DOHH2 (cell line): ENCODE data around the gene GRB2.
A peak's percentile ranks its signal among the peaks of the same experiment; 100 is the strongest.

Experiments
- H3F3A ChIP-seq: fragments of 200-600 bp; sonication (generic), shearing (Covaris generic); 2 replicates; pipeline ENCODE4 v1.6.0; 2016; ENCODE audit warnings: antibody characterized with exemption, mild to moderate bottlenecking; ENCODE audit not compliant: control insufficient read depth, insufficient read depth
- H3K27ac ChIP-seq: fragments of 200-600 bp; sonication (generic); 2 replicates; pipeline ENCODE4 v1.5.1; 2014; ENCODE audit warnings: low read depth, mild to moderate bottlenecking, low read length, moderate library complexity
- H3K27me3 ChIP-seq: fragments of 200-600 bp; sonication (generic); 2 replicates; pipeline ENCODE4 v1.6.1; 2014; ENCODE audit warnings: mild to moderate bottlenecking, low read length, mixed read lengths; ENCODE audit not compliant: control insufficient read depth
- H3K36me3 ChIP-seq: fragments of 200-600 bp; sonication (generic); 2 replicates; pipeline ENCODE4 v1.6.1; 2014; ENCODE audit warnings: mild to moderate bottlenecking, low read length, moderate library complexity, mixed read lengths; ENCODE audit not compliant: control insufficient read depth
- H3K4me1 ChIP-seq: fragments of 200-600 bp; sonication (generic); 2 replicates; pipeline ENCODE4 v1.6.1; 2014; ENCODE audit warnings: mild to moderate bottlenecking, low read length, mixed read lengths; ENCODE audit not compliant: control insufficient read depth
- H3K4me2 ChIP-seq: fragments of 200-600 bp; sonication (generic); 2 replicates; pipeline ENCODE4 v1.6.0; 2014; ENCODE audit warnings: mild to moderate bottlenecking, low read length, moderate library complexity
- H3K4me3 ChIP-seq: fragments of 200-600 bp; sonication (generic); 2 replicates; pipeline ENCODE4 v1.5.1; 2014; ENCODE audit warnings: mild to moderate bottlenecking, low read length, mixed read lengths
- H3K79me2 ChIP-seq: fragments of 200-600 bp; sonication (generic); 2 replicates; pipeline ENCODE4 v1.6.1; 2014; ENCODE audit warnings: mild to moderate bottlenecking, low read length, mixed read lengths; ENCODE audit not compliant: control insufficient read depth
- H3K9me2 ChIP-seq: fragments of 200-600 bp; sonication (generic); replicated peaks from 2 replicates; pipeline ENCODE4 v1.6.1; 2014; ENCODE audit warnings: mild to moderate bottlenecking, low read length, mixed read lengths; ENCODE audit not compliant: control insufficient read depth
- H3K9me3 ChIP-seq: fragments of 200-600 bp; sonication (generic); 2 replicates; pipeline ENCODE4 v1.6.1; 2014; ENCODE audit warnings: antibody characterized with exemption, low read length, mixed read lengths; ENCODE audit not compliant: control insufficient read depth, insufficient read depth
- H4K20me1 ChIP-seq: fragments of 200-600 bp; sonication (generic); 2 replicates; pipeline ENCODE4 v1.6.0; 2014; ENCODE audit warnings: low read depth, mild to moderate bottlenecking, antibody characterized with exemption, low read length, moderate library complexity; ENCODE audit not compliant: control insufficient read depth, insufficient read depth
- CTCF ChIP-seq: fragments of 200-600 bp; sonication (generic); IDR thresholded peaks from one replicate; pipeline ENCODE4 v1.5.1; 2014; ENCODE audit warnings: antibody characterized with exemption, mild to moderate bottlenecking, low read depth, low read length; ENCODE audit not compliant: poor library complexity, severe bottlenecking
- EZH2phosphoT487 ChIP-seq: fragments of 200-600 bp; sonication (generic); IDR thresholded peaks from 2 replicates; pipeline ENCODE4 v1.6.1; 2017; ENCODE audit warnings: borderline replicate concordance, mild to moderate bottlenecking, antibody characterized with exemption, low read length, moderate library complexity, mixed read lengths

Gene GRB2

GRCh38 chr17:75365931-75366275 is 39.6 kb downstream of the GRB2 start:
- Histone ChIP-seq H3K27ac (peak overlapping the region; percentile 19), H4K20me1 (peaks cover 26% of the 10 kb centered on the region), H3K9me3 (no peaks in the 10 kb centered on the region), H3K27me3 (no peaks in the 10 kb centered on the region), H3F3A (peaks cover 14% of the 10 kb centered on the region), H3K4me2 (peak overlapping the region; percentile 79), H3K36me3 (peaks cover 17% of the 10 kb centered on the region), H3K4me1 (peaks cover 94% of the 10 kb centered on the region), H3K9me2 (no peaks in the 10 kb centered on the region), H3K4me3 (peak overlapping the region; percentile 27), H3K79me2 (peaks cover 100% of the 10 kb centered on the region)
- TF ChIP-seq EZH2phosphoT487 (no peak), CTCF (no peak)

- peaks cover 16% of the 10 kb centered on the region for H3F3A ChIP-seq
- H3K27me3 ChIP-seq, result no peaks in the 10 kb centered on the region
- no peaks in the 10 kb centered on the region for H3K9me3 ChIP-seq
- peak overlapping the region; percentile 19 for H3K27ac ChIP-seq
- TF ChIP-seq CTCF (peak; percentile 17), EZH2phosphoT487 (no peak)
- H3K79me2 ChIP-seq, result peaks cover 100% of the 10 kb centered on the region
- no peaks in the 10 kb centered on the region for H3K9me2 ChIP-seq
- peaks cover 13% of the 10 kb centered on the region for H3K36me3 ChIP-seq
- H3K4me1 ChIP-seq, result peaks cover 95% of the 10 kb centered on the region
- H4K20me1 ChIP-seq, result peaks cover 32% of the 10 kb centered on the region
- H3K4me2 ChIP-seq, result peak overlapping the region; percentile 79
- H3K4me3 ChIP-seq, result peak overlapping the region; percentile 27
Observed at GRCh38 chr17:75365009-75365930, 40.2 kb downstream of the GRB2 start.

- H3K4me3 ChIP-seq, result peak overlapping the region; percentile 29
- H3K4me1 ChIP-seq, result peaks cover 96% of the 10 kb centered on the region
- peaks cover 100% of the 10 kb centered on the region for H3K79me2 ChIP-seq
- peak overlapping the region; percentile 79 for H3K4me2 ChIP-seq
- H4K20me1 ChIP-seq, result peaks cover 29% of the 10 kb centered on the region
- no peak for TF ChIP-seq CTCF
- no peak for TF ChIP-seq EZH2phosphoT487
- 0 out of 2 replicates have a peak overlapping the region, but pooled peaks have one; percentile 19 for H3K27ac ChIP-seq
- no peaks in the 10 kb centered on the region for H3K9me3 ChIP-seq
- H3K9me2 ChIP-seq, result no peaks in the 10 kb centered on the region
- H3K27me3 ChIP-seq, result no peaks in the 10 kb centered on the region
- H3F3A ChIP-seq, result peaks cover 18% of the 10 kb centered on the region
- peaks cover 11% of the 10 kb centered on the region; the same call in 1 of the 2 replicates for H3K36me3 ChIP-seq
Observed at GRCh38 chr17:75364078-75364477, 41.4 kb downstream of the GRB2 start.
